Prostate gland (tissue), 2 donors: ENCODE results near the gene CRYBG3. TPM values are rescaled to one million over a fixed set of nuclear protein-coding genes. Genes with fewer than 3 reads are reported as not detected.

Source experiments
- DNase-seq: peaks from one replicate; pipeline ENCODE4 v3.0.0-alpha.2; 2019; ENCODE audit warnings: low spot score
- H3K27ac ChIP-seq, 2 donors: fragments of 200-600 bp; sonication (generic); 2 replicates each; pipeline ENCODE4 v1.5.1; 2017 to 2019
- H3K27me3 ChIP-seq: fragments of 200-600 bp; sonication (generic); replicated peaks from 2 replicates; pipeline ENCODE4 v1.5.1; 2019; ENCODE audit not compliant: insufficient read depth
- H3K36me3 ChIP-seq, 2 donors: fragments of 200-600 bp; sonication (generic); 1 replicate in 1 of 2; 2 replicates in 1 of 2; pipeline versions ENCODE4 v1.5.1 to v1.8.1; 2017 to 2019
- H3K4me1 ChIP-seq: fragments of 200-600 bp; sonication (generic); replicated peaks from 2 replicates; pipeline ENCODE4 v1.5.1; 2019
- H3K4me3 ChIP-seq, 2 donors: fragments of 200-600 bp; sonication (generic); 2 replicates each; pipeline ENCODE4 v1.5.1; 2017 to 2019
- H3K9me3 ChIP-seq: fragments of 200-600 bp; sonication (generic); 2 replicates; pipeline ENCODE4 v1.5.1; 2017
- CTCF ChIP-seq, 4 experiments: fragments of 200-600 bp in 2 of 4; fragments of 450-650 bp in 2 of 4; sonication (generic) in 2 of 4; IDR thresholded peaks; 1 replicate in 3 of 4; 2 replicates in 1 of 4; pipeline ENCODE4 v1.5.1; 2016 to 2019; ENCODE audit warnings: antibody characterized with exemption in 4 of 4, mild to moderate bottlenecking in 2 of 4, moderate library complexity in 2 of 4
- POLR2A ChIP-seq: fragments of 450-650 bp; IDR thresholded peaks from one replicate; pipeline ENCODE4 v1.6.1; 2016; ENCODE audit warnings: antibody characterized with exemption, mild to moderate bottlenecking
- POLR2AphosphoS5 ChIP-seq: sonication (generic); formaldehyde crosslinking; IDR thresholded peaks from one replicate; pipeline ENCODE4 v1.6.1; 2017; ENCODE audit warnings: antibody characterized with exemption
- WGBS: methylation state at CpG from one replicate; pipeline ENCODE4 v1.1.5; 2018; 5-methylcytosine and 5-hydroxymethylcytosine counted together
- intact Hi-C: fragments of 100-400 bp; cut with DNase I; formaldehyde crosslinking; loops from one replicate; pipeline ENCODE4 v1.14.2; 2022
- total RNA-seq, 2 donors: library from RNA; depleted of rRNA; stranded (reverse); fragments of >200 nt; gene quantifications; one replicate each; pipeline ENCODE4 v1.1.0, GENCODE V29; 2016

CRYBG3 gene
- total RNA-seq, 2 donors from 2014 or later = 22.0 to 23.5 TPM

- H3K4me1 ChIP-seq = no peaks in the 10 kb centered on the region
- H3K27ac ChIP-seq = no peak overlapping the region
- intact Hi-C loops = no loop called here
- peak; percentile 16 for DNase-seq
- 39% methylated on average over 5 of the region's 5 CpGs for WGBS
- H3K4me3 ChIP-seq = no peak overlapping the region
- H3K36me3 ChIP-seq = no peaks in the 10 kb centered on the region
- TF ChIP-seq POLR2A = no peak
- TF ChIP-seq POLR2AphosphoS5 = no peak
- no peak for TF ChIP-seq CTCF (IDR thresholded peaks at IDR 0.05)
- H3K27me3 ChIP-seq = no peaks in the 10 kb centered on the region
- no peaks in the 10 kb centered on the region for H3K9me3 ChIP-seq
These were observed 61.3 kb downstream of the CRYBG3 start for GRCh38 chr3:97882975-97883598.

GRCh38 chr3:97883736-97884135 lies 61.9 kb downstream of the CRYBG3 start:
- 26% methylated on average over 4 of the region's 4 CpGs for WGBS

GRCh38 chr3:97884586-97885123 lies 62.8 kb downstream of the CRYBG3 start:
- Histone ChIP-seq H3K27me3 (no peaks in the 10 kb centered on the region), H3K4me1 (no peaks in the 10 kb centered on the region), H3K4me3 (no peak overlapping the region), H3K36me3 (no peaks in the 10 kb centered on the region), H3K9me3 (no peaks in the 10 kb centered on the region), H3K27ac (no peak overlapping the region)
- intact Hi-C loops = no loop called here
- 71% methylated on average over 2 of the region's 2 CpGs for WGBS
- TF ChIP-seq POLR2A (no peak), CTCF (IDR thresholded peaks at IDR 0.05) (no peak), POLR2AphosphoS5 (no peak)
- DNase-seq = no peak

More at GRCh38 chr3:97883736-97884135, 61.9 kb downstream of the CRYBG3 start:
- DNase-seq = no peak
- Histone ChIP-seq H3K36me3 (no peaks in the 10 kb centered on the region), H3K4me1 (no peaks in the 10 kb centered on the region), H3K27me3 (no peaks in the 10 kb centered on the region), H3K4me3 (no peak overlapping the region), H3K27ac (no peak overlapping the region), H3K9me3 (no peaks in the 10 kb centered on the region)
- no peak for TF ChIP-seq CTCF (IDR thresholded peaks at IDR 0.05)
- no peak for TF ChIP-seq POLR2A
- no peak for TF ChIP-seq POLR2AphosphoS5
- intact Hi-C loops = no loop called here

- intact Hi-C loops = no loop called here
- 56% methylated on average over 3 of the region's 3 CpGs for WGBS
These were observed 64.4 kb downstream of the CRYBG3 start for GRCh38 chr3:97885931-97886824.

More at GRCh38 chr3:97885931-97886824, 64.4 kb downstream of the CRYBG3 start:
- TF ChIP-seq POLR2AphosphoS5 (no peak), POLR2A (no peak), CTCF (IDR thresholded peaks at IDR 0.05) (no peak)
- Histone ChIP-seq H3K27ac (no peak overlapping the region), H3K36me3 (no peaks in the 10 kb centered on the region), H3K4me1 (no peaks in the 10 kb centered on the region), H3K4me3 (no peak overlapping the region), H3K9me3 (no peaks in the 10 kb centered on the region), H3K27me3 (no peaks in the 10 kb centered on the region)
- no peak for DNase-seq
